Neural progenitor cell (in vitro differentiated cells): ENCODE results near the gene NDUFV3.

ENCODE experiments used
- CTCF ChIP-seq: fragments of 200-600 bp; sonication (generic); IDR thresholded peaks from 2 replicates; pipeline ENCODE4 v1.5.1; 2017; ENCODE audit warnings: antibody characterized with exemption, mild to moderate bottlenecking
- EZH2phosphoT487 ChIP-seq: fragments of 200-600 bp; sonication (generic); IDR thresholded peaks from 2 replicates; pipeline ENCODE4 v1.6.1; 2017; ENCODE audit warnings: antibody characterized with exemption

- TF ChIP-seq CTCF: no peak
- no peak for TF ChIP-seq EZH2phosphoT487
Observed at GRCh38 chr21:42962380-42963007, 69.4 kb downstream of the NDUFV3 start.
